ENCODE data around the gene GAD1. TPM values are rescaled to one million over a fixed set of nuclear protein-coding genes. Genes with fewer than 3 reads are reported as not detected.

GAD1 gene
- total RNA-seq (2014; rRNA removed; shearing (Covaris generic)): not detected in 2 replicates
- total RNA-seq (2022): not detected in 2 replicates
- not detected for Bru-seq, nascent RNA
- not detected for BruChase-seq, experiment 1, labeled RNA remaining after a 6-hour chase
- not detected for BruChase-seq, experiment 2, labeled RNA remaining after a 2-hour chase
- long read RNA-seq: 0 reads

DNA sequence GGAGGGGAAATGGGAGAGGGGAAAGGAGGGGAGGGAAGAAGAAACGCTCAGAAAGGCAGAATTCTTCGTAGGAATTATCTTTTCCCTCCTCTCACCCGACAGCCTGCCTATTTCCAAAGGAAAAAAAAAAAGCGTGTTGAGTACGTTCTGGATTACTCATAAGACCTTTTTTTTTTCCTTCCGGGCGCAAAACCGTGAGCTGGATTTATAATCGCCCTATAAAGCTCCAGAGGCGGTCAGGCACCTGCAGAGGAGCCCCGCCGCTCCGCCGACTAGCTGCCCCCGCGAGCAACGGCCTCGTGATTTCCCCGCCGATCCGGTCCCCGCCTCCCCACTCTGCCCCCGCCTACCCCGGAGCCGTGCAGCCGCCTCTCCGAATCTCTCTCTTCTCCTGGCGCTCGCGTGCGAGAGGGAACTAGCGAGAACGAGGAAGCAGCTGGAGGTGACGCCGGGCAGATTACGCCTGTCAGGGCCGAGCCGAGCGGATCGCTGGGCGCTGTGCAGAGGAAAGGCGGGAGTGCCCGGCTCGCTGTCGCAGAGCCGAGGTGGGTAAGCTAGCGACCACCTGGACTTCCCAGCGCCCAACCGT is at the start of gene GAD1:
Gene GAD1, plus strand, starts transcription at position 384 of the 589 bp plus-strand sequence. CDS start 1,705 bp downstream, outside the sequence.
- Histone ChIP-seq H3K36me3 (ENCODE audit: insufficient read depth, low read length) (no peaks in the 10 kb centered on the region), H3K4me2 (ENCODE audit: low read length) (peak within 1 kb of the TSS; percentile 45; the same call in 1 of the 2 replicates), H2AFZ (ENCODE audit: low read length) (no peak within 1 kb of the TSS), H3K9me3 (ENCODE audit: low read length) (no peaks in the 10 kb centered on the region), H3K4me1 (ENCODE audit: insufficient read depth, low read length, poor library complexity, severe bottlenecking) (no peaks in the 10 kb centered on the region), H3K9me2 (ENCODE audit: insufficient read depth, low read length) (no peaks in the 10 kb centered on the region), H3K27ac (ENCODE audit: low read depth, low read length, poor library complexity, severe bottlenecking) (no peak within 1 kb of the TSS), H3K4me3 (ENCODE audit: low read depth, low read length, poor library complexity, severe bottlenecking) (no peak within 1 kb of the TSS), H3K79me2 (ENCODE audit: insufficient read depth, low read depth, low read length) (no peaks in the 10 kb centered on the region), H4K20me1 (ENCODE audit: insufficient read depth, low read length) (no peaks in the 10 kb centered on the region)
- intact Hi-C loops (cut with micrococcal nuclease; ENCODE audit: unreplicated experiment): loop anchor here (10.0 kb wide), 2 partner anchors 412 to 882 kb away; no protein-coding TSS in a partner anchor
- POLR2A ChIA-PET: no interaction called here
- no peak for DNase-seq (ENCODE audit: low spot score)
- CTCF ChIA-PET (ENCODE audit: unreplicated experiment): no interaction called here
- BruUV-seq (replicated peaks): no TSS peak
- TF ChIP-seq EZH2phosphoT487 (IDR thresholded peaks at IDR 0.05; ENCODE audit: borderline replicate concordance, low read depth, low read length): no peak
- TF ChIP-seq, protein P1, sequence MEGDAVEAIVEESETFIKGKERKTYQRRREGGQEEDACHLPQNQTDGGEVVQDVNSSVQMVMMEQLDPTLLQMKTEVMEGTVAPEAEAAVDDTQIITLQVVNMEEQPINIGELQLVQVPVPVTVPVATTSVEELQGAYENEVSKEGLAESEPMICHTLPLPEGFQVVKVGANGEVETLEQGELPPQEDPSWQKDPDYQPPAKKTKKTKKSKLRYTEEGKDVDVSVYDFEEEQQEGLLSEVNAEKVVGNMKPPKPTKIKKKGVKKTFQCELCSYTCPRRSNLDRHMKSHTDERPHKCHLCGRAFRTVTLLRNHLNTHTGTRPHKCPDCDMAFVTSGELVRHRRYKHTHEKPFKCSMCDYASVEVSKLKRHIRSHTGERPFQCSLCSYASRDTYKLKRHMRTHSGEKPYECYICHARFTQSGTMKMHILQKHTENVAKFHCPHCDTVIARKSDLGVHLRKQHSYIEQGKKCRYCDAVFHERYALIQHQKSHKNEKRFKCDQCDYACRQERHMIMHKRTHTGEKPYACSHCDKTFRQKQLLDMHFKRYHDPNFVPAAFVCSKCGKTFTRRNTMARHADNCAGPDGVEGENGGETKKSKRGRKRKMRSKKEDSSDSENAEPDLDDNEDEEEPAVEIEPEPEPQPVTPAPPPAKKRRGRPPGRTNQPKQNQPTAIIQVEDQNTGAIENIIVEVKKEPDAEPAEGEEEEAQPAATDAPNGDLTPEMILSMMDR (conservative IDR thresholded peaks at IDR 0.05; ENCODE audit: low read length): no peak

DNA sequence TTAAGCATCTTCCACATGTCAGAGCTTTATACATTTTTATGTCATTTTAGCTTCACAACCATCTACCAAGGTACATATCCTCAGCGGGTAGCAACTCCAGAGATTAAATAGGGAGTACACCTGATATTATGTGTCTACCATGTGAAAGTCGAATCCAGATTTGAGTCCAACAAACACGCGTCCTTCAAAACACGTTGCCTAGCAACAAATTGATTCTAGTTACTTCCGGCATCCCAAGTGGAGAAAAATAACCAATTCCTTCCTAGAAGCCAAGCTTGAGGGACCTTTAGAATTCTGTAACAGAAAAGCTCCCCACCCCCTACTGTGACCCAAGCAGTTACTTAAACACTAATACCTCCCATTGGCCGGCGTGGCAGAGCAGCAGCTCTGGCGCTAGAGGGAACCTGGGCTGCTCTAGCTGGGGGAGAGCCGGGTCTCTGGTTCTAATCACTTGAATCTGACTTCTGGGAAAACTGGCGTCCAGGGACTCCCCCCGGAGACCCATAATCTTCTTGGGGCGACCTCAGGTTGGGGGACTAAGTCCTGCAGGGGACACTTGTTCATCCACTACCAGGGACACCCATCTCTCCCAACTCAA is 46.6 kb upstream of the GAD1 start, which contains the start of gene ERICH2:
Gene ERICH2, plus strand, starts transcription at position 371 of the 598 bp plus-strand sequence. CDS start 304 bp downstream, outside the sequence.
- TF ChIP-seq EZH2phosphoT487 (IDR thresholded peaks at IDR 0.05; ENCODE audit: borderline replicate concordance, low read depth, low read length): no peak
- TF ChIP-seq, protein P1 (conservative IDR thresholded peaks at IDR 0.05; ENCODE audit: low read length): peak; percentile 29; the same call in 1 of the 2 replicates
- Histone ChIP-seq H3K4me2 (ENCODE audit: low read length) (peak within 1 kb of the TSS; percentile 79), H3K9me3 (ENCODE audit: low read length) (no peaks in the 10 kb centered on the region), H4K20me1 (ENCODE audit: insufficient read depth, low read length) (no peaks in the 10 kb centered on the region), H3K27ac (ENCODE audit: low read depth, low read length, poor library complexity, severe bottlenecking) (no peak within 1 kb of the TSS), H2AFZ (ENCODE audit: low read length) (peak within 1 kb of the TSS; percentile 91), H3K4me3 (ENCODE audit: low read depth, low read length, poor library complexity, severe bottlenecking) (peak within 1 kb of the TSS; percentile 64), H3K36me3 (ENCODE audit: insufficient read depth, low read length) (no peaks in the 10 kb centered on the region), H3K4me1 (ENCODE audit: insufficient read depth, low read length, poor library complexity, severe bottlenecking) (no peaks in the 10 kb centered on the region), H3K79me2 (ENCODE audit: insufficient read depth, low read depth, low read length) (no peaks in the 10 kb centered on the region), H3K9me2 (ENCODE audit: insufficient read depth, low read length) (no peaks in the 10 kb centered on the region)
- DNase-seq (ENCODE audit: low spot score): peak; percentile 21
- ChIA-PET CTCF (ENCODE audit: unreplicated experiment) (no interaction called here), POLR2A (interaction anchor here (0.5 to 1.1 kb wide), 2 partner anchors 159 to 1553 kb away, joined by 3 to 4 read pairs; partner anchors contain the start of gene GORASP2)
- BruUV-seq (replicated peaks): no TSS peak
- intact Hi-C loops (cut with micrococcal nuclease; ENCODE audit: unreplicated experiment): no loop called here

All from OCI-LY7 (cell line).